Suprapubic skin (tissue), 3 donors: Measurements from ENCODE around the gene GPX6.

Experiments
- CTCF ChIP-seq, 2 donors: fragments of 200-600 bp in 1 of 2; fragments of 450-650 bp in 1 of 2; sonication (generic) in 1 of 2; IDR thresholded peaks; one replicate each; pipeline ENCODE4 v1.5.1; 2016 to 2019; ENCODE audit warnings: antibody characterized with exemption in 2 of 2, mild to moderate bottlenecking in 1 of 2, moderate library complexity in 1 of 2
- EP300 ChIP-seq: sonication (generic); formaldehyde crosslinking; IDR thresholded peaks from one replicate; pipeline ENCODE4 v1.6.1; 2017; ENCODE audit warnings: antibody characterized with exemption
- POLR2A ChIP-seq, 2 donors: fragments of 450-650 bp; IDR thresholded peaks; one replicate each; pipeline ENCODE4 v1.6.1; 2017; ENCODE audit warnings: antibody characterized with exemption in 2 of 2, mild to moderate bottlenecking in 2 of 2, moderate library complexity in 2 of 2

- TF ChIP-seq CTCF (IDR thresholded peaks at IDR 0.05) (no peak), POLR2A (IDR thresholded peaks at IDR 0.05) (no peak), EP300 (no peak)
Observed at GRCh38 chr6:28534875-28535274, 19.3 kb upstream of the GPX6 start.
